GM12891 (cell line): ENCODE results near the gene NRXN2.

Source experiments
- DNase-seq: peaks from one replicate; pipeline ENCODE4 v3.0.0; 2011; ENCODE audit warnings: low spot score; ENCODE audit not compliant: insufficient read length
- FAIRE-seq: peaks from 2 replicates; lab custom pipeline; 2011; peaks lifted over from hg19 to GRCh38; lab: Jason Lieb, UNC
- PAX5 ChIP-seq: IDR thresholded peaks from 2 replicates; pipeline ENCODE4 v1.6.1; 2011; ENCODE audit warnings: low read length, moderate library complexity, mild to moderate bottlenecking; ENCODE audit not compliant: insufficient read depth, severe bottlenecking
- POLR2A ChIP-seq: IDR thresholded peaks from 2 replicates; pipeline ENCODE4 v1.6.1; 2011; ENCODE audit warnings: low read depth, low read length, control low read depth
- POLR2AphosphoS5 ChIP-seq: IDR thresholded peaks from 2 replicates; pipeline ENCODE4 v1.6.1; 2011; ENCODE audit warnings: low read depth, low read length, control low read depth
- POU2F2 ChIP-seq: IDR thresholded peaks from 2 replicates; pipeline ENCODE4 v1.6.1; 2011; ENCODE audit warnings: low read depth, mild to moderate bottlenecking, control low read depth, low read length, moderate library complexity
- SPI1 ChIP-seq: IDR thresholded peaks from 2 replicates; pipeline ENCODE4 v1.6.1; 2011; ENCODE audit warnings: low read depth, low read length, control low read depth
- TAF1 ChIP-seq: IDR thresholded peaks from 2 replicates; pipeline ENCODE4 v1.6.1; 2011; ENCODE audit warnings: low read depth, low read length, control low read depth

Gene NRXN2

DNA sequence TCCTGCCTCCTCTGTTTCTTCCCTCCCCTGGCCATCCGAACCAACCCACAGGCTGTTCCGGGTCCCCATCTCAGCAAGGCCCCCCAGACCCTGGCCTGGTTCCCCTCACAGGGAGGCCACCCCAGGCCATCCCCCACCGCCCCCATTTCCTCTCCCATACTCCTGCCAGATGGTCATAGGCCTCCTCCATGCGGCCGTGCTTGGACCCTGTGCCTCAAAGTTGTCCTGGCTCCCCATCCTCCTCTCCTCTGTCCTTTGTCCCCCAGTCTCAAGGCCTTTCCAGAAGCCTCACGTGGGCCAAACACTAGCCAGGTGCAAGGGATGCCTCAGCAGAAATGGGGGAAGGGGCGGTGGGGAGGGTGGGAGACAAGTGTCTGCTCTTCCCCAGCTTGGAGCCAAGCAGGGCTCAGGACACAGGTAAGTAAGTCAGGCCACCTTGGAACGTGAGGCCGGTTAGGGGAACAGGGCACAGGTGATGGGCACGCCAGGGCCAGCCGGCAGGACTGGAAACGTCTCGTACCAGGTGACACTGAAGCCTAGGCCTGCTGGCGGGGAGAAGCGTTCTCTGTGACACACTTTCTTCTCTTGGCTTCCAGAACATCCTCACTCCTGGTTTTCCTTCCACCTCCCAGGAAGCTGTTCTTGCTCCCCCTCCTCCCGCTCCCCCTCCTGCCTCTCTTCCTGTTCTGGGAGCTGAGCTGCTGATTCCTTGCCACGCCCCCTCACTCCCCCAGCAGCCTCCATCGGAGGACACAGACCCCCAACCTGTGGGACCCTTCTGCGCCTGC, 163.5 kb downstream of the NRXN2 start:
- TF ChIP-seq POU2F2 = no peak
- no peak for TF ChIP-seq POLR2A
- TF ChIP-seq PAX5 = no peak
- DNase-seq = no peak
- no peak for FAIRE-seq

DNA sequence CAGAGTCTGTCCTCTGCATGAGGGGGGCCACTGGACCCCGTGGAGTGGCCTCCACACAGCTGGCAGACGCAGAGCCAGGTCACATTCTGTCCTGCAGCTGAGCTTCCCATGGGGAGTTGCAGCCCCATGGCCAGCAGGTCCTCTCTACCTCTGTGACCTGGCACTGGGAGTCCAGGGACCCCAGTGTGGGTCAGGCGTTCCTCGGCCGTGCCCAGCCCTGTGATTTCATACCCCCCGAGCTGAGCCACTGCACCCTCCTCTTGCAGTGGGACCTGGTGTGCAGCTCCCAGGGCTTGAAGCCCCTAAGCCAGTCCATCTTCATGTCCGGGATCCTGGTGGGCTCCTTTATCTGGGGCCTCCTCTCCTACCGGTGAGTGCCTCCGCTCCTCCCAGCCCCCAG, 164.1 kb downstream of the NRXN2 start:
- no peak for DNase-seq
- FAIRE-seq = no peak
- TF ChIP-seq PAX5 = no peak
- no peak for TF ChIP-seq POU2F2
- no peak for TF ChIP-seq SPI1
- no peak for TF ChIP-seq POLR2A
- no peak for TF ChIP-seq POLR2AphosphoS5
- no peak for TF ChIP-seq TAF1

DNA sequence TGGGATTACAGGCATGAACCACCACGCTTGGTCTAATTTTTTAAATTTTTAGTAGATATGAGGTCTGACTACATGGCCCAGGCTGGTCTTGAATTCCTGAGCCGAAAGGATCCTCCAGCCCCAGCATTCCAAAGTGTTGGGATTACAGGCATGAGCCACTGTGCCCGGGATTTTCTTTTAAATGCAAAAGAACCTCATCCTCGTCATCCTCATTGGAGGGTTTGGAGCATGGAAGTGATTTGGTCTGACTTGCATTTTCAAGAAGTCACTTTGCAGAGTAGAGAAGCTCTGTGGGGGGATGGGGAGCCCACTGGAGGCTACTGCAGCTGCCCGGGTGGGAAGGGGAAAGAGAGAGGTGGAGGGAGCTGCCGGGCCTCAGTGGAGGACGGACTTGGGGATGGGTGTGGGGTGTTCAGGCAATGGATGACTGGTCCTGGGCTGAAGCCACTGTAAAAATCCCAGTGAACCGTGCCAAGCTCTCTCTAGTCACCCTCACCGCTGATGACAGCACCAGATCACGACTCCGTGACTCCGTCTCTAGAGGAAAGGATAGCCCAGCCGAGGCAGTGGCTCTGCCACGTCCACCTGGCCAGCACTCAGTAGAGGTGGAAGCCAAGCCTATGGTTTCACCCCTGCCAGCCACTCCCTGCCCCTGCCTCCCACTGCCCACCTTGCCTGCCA, 164.8 kb downstream of the NRXN2 start:
- FAIRE-seq (no peak), DNase-seq (no peak)
- no peak for TF ChIP-seq POU2F2
- no peak for TF ChIP-seq POLR2A
- TF ChIP-seq POLR2AphosphoS5 = no peak
- TF ChIP-seq PAX5 = no peak
- no peak for TF ChIP-seq SPI1
- TF ChIP-seq TAF1 = no peak

DNA sequence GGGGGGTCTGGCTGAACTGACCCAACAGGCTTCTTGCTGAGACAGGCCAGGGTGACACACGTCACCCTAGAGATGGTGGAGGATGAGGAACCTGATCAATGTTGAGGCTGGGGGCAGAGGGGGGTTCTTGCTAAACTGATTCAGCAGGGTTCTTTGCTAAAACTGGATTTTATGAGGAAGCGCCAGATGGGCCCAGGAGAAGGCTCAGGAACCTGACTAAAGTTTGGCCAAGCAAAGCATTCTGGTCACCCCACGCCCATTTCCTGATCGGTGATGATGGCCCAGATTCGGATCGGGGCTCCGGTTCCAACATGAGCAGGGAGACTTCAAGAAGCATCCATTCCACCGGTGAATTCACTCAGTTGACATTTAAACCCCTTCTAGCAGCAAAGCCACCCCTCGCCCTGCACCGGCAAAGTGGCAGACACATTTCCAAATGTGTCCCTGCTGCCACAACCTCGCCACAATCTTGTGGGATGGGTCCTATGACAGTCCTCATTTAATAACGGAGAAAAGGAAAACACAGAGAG, 166.2 kb downstream of the NRXN2 start:
- TF ChIP-seq POU2F2 = no peak
- no peak for TF ChIP-seq SPI1
- no peak for TF ChIP-seq TAF1
- no peak for TF ChIP-seq PAX5
- TF ChIP-seq POLR2AphosphoS5 = no peak
- no peak for TF ChIP-seq POLR2A
- no peak for DNase-seq
- FAIRE-seq = no peak
